Astrocyte of the hippocampus (primary cell): ENCODE measurements around the gene TIMM17A.
"Not testable (repeated sequence)": the region's sequence is repeated elsewhere in the genome, so short reads cannot be mapped to it uniquely, and the experiment has no call there.

Source experiments
- DNase-seq: peaks from one replicate; pipeline ENCODE4 v3.0.0; 2011; ENCODE audit warnings: low read depth, low spot score

Gene TIMM17A

DNA sequence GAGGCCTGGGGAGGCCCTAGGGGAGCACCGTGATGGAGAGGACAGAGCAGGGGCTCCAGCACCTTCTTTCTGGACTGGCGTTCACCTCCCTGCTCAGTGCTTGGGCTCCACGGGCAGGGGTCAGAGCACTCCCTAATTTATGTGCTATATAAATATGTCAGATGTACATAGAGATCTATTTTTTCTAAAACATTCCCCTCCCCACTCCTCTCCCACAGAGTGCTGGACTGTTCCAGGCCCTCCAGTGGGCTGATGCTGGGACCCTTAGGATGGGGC is 60.3 kb downstream of the TIMM17A start:
- DNase-seq = no peak

DNA sequence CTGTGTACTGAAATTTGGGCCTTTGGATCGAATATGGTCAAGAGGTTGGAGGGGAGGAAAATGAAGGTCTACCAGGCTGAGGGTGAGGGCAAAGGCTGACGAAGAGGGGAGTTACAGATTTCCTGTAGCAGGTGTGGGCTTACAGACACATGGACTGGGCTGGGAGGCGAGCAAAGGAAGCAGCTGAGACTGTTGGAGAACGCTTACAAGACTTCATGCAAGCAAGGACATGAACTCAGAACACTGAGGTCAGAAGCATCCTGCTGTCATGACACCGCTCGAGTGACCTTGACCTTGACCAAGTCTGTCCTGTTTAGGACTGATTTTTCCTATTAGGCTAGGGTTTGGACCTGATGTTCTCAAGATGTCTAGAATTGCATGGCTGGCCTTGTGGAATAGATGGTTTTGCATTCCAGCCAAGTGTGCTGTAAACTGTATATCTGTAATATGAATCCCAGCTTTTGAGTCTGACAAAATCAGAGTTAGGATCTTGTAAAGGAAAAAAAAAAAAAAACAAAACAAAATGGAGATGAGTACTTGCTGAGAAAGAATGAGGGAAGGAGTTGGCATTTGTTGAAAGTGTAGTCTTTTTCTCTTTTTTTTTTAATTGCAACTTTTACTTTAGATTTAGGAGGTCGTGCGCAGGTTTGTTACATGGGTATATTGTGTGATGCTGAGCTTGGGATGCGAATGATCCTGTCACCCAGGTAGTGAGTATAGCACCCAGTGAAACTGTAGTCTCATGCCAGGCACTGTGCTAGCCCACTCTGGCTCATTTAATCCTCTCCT is 60.9 kb downstream of the TIMM17A start:
- no peak for DNase-seq

DNA sequence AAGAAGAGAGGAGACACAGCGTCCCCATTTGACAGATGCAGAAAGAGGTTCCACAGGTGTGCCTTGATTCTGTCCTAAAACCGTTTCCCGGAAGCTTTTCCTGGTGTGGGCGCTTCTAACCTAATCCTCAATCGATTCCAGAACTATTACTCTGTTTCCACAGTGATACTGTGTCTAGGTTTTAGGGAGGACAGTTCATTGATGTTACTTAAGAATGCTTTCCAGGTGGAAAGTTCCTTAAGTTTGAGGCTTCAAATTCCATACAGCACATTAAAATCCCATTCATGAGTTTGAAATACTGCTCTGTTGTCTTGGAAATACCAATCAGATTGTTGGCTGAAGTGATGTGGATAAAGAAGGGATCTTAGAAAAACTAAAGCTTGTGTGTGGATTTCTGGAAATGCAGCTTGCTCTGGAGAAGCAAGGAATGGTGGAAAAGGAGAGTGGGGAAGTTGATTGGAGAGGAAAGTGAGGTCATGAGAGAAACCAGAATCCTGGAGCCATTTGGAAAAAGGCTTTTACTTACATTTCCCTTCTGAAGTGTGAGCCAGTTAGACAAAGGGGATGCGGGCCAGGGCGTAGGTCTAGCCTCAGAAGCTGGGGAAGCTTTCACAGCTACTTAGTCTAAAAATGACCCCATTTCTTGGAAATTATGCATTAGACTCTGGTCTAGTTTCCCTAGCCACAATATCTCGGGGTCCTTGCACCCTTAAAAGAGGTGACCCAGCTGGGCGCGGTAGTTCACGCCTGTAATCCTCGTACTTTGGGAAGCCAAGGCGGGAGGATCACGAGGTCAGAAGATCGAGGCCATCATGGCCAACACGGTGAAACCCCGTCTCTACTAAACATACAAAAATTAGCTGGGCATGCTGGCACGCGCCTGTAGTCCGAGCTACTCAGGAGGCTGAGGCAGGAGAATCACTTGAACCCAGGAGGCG is 61.8 kb downstream of the TIMM17A start:
- no peak for DNase-seq

DNA sequence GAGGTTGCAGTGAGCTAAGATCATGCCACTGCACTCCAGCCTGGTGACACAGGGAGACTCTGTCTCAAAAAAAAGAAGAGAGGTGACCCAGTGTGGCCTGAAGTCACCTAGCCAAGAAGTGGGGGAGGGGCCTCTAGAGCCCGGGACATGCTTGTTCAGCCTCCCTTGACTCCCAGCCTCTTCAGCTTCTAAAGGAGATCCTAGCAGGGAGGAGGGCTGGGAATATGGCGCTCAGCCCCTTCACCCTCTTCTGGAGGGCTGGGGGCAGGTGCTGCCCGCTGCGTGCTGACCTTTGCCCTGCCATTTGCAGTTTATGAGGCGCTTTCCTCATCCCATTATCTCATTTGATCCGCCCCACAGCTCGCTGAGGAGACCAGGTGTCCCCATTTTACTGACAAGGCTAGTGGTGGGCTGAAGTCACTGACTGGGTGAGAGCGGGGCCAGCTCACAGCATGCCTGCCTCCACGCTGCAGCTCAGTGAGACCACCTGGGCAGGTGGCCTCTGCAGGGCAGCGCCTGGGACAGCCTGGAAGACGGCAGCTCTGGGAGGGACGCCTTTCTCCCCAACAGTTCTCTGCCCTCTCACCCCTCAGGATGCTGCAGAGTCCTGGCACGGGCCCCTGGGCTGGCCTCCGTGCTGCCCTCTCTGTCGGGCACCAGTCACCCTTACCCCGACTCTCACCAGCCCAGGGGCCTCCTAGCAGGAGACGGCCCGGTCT is 62.6 kb downstream of the TIMM17A start:
- no peak for DNase-seq

DNA sequence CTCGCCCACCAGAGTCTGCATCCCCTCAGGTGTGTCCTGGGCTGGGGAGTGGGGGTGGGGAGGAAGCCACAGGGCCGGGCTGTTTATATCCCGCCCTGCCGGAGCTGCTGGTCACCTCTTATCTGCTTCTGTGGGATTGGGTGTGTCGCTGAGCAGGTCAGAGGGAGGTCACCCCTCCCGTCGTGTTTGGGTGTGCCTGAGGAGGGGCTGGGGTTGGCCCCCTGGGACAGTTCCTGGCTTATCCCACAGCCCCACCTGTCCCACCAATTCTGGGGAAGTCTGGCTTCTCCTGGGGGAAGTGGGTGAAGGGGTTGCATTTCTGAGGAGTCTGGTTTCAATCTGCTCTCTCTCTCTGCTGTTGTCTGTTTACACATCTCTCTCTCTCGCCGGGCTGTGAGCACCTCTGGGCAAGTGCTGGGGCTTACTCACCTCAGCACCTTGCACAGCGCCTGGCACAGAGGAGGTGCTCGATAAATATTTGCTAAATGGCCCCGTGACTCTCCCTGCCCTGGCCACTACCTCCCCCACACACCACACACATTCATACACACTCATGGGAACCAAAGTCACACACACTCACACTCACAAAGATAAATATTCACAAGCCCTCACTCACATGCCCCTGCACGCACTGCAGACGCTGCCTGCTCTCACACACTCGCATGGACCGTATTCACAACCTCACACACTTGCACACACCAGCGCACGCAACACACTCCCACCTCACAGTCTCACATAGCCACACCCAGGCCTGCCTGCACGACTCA is 63.3 kb downstream of the TIMM17A start:
- peak; percentile 15 for DNase-seq

DNA sequence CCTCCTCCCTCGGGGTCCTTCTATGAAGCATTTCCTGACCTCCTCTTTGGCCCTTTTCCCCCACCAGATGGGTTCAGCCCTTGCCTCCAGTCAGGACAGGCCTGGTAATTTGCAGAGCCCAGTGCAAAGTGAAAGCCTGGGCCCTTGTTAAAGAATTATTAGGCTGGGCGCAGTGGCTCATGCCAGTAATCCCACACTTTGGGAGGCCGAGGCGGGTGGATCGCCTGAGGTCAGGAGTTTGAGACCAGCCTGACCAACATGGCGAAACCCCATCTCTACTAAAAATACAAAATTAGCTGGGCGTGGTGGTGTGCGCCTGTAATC is 63.9 kb downstream of the TIMM17A start:
- DNase-seq = not testable (repeated sequence)
